T-helper 9 cell (primary cell): Measurements from ENCODE around the gene ZNF175.

Experiments used
- DNase-seq: peaks from one replicate; pipeline ENCODE4 v3.0.0-alpha.2; 2020
- total RNA-seq, 2 donors: gene quantifications; one replicate each; lab custom pipeline; 2026; lab: John Stamatoyannopoulos, UW

Gene ZNF175
- total RNA-seq = 2.4 to 19.7 reads per million in 2 donors

DNA sequence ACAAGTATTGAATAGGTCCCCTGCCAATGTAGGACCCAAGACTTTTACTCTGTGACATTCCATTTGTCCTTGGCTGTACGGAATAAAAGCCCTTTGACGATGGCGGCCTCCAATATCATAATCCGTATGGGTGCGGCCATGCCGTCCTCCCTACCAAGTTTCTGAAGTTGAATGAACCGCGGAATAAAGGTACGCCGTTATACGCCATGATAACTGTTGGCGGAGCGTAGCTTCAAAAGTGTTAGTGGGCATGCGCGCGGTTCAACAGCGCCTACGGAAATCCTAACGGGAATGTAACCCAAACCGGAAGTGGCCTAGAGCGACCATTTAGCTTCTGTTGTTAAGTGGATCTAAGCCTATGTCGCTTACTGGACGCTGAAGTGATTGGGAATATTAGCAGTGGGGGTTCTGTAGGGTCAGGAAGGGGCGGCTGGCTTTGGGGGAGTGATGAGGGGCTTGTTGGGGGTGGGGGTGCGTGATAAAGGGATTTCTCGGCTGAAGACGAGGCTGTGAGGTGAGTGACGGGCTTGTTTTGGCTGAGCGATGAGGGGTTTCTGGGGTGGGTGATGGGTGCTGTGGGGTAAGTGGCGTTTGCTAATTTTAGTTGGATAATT lies at the start of gene ZNF175:
TSS of gene ZNF175 (plus strand) at position 322 of the 614 bp plus-strand sequence. CDS start 2,047 bp downstream, outside the sequence.
- DNase-seq = peak; percentile 65

GRCh38 chr19:51521357-51521756 lies 49.7 kb upstream of the ZNF175 start:
- DNase-seq = no peak

GRCh38 chr19:51521781-51522180 lies 49.3 kb upstream of the ZNF175 start:
- no peak for DNase-seq

- DNase-seq = no peak
Measured at GRCh38 chr19:51524666-51525264, 46.3 kb upstream of the ZNF175 start.

DNA sequence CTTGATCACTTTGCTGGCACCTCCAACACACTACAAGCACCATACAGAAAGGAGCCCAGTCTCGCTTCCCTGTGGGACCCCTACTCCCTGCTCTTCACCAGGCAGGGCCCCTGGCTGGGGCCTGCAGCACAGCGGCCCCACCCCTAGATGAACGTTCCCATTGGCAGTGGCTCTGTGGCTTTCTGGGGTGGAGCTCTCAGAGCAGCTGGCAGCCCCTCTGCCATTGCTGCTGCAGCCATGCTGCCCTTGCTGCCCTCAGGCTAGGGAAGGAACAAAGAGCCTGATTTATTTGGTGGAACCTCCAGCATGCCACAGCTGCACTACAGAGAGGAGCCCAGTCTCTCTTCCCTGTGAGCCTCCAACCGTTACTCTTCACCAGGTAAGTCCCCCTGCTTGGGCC lies 45.4 kb upstream of the ZNF175 start:
- no peak for DNase-seq

DNA sequence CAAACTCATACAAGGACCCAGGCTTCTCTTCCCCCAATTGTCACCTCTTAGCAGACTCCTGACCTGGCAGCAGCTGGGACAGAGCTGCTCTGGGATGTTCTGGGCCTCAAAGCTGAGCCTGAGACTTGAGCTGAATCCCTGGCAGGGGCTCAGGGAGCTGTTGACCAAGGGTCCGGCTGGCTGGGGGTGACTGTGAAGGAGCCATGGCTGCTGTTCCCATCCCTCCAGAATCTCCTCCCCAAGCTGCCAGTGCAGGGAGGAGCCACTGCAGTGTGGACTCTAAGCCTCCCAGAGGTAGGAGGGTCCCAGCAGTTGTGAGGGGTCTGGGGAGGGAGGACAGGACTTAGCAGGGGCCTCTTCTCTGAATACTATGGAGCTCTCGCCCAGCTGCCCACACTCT lies 41.8 kb upstream of the ZNF175 start:
- no peak for DNase-seq

DNA sequence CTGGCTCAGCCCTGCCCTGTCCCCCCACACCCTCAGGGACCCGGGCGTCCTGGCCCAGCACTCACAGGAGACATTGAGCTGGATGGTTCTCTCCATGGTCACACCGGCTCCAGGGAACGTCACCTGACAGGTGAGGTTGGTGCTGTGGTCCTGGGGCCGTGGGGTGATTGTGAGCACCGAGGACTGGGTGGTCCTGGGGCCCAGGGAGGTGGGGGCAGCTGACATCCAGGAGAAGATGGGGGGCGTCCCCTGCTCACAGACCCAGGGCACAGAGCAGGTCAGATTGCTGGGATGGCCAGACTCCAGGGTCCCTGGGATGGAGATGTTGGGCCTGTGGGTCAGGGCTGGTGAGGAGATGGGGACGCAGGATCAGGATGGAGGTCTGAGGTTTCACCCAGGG lies 40.5 kb upstream of the ZNF175 start:
- DNase-seq = no peak

DNA sequence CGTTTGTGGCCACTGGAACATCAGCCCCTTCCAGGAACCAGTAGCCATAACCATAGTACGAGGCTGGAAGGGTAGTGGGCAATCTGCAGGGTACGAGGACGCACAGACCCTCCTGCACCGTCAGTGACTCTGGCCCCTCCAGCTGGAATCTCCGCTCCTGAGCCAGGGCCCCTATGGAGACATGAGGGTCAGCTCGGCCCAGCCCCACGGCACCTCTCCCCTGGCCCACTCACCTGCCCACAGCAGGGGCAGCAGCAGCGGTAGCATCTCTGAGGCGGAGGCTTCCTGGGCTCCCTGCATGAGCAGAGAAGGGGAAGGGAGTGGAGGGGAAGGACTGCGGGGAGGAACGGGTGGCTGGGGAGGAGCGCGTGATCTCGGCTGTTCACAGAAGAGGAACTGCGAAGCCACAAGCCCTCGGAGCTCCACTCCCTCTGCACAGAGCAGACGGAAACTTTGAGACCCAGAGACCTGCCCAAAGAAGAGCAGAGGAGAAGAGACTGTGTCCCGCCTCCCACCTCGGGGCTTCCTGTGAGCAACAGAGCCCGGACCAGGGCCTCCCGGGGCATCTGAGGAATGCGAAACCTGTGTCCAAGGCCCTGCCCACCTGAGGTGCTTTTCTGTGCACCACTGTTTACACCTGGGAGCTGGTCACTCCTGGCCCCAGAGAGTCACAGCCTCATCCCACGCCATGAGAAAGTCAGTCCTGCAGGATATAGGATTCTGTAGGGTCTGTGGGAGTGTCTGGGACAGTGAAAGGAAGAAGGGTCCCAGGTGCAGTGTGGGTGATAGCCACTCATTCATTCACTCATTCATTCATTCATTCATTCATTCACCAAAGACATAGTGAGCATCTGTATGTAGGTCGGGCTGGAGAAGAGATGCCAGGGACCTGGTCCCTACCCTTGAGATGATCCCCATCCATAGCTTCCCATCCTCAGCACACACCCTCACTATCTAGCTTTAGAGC lies 39.5 kb upstream of the ZNF175 start, which contains the start of gene SIGLEC6:
TSS of gene SIGLEC6 (minus strand) at position 322 of the 967 bp plus-strand sequence. CDS start at position 300, 22 bp downstream.
- DNase-seq = no peak

GRCh38 chr19:51535535-51535934 lies 35.5 kb upstream of the ZNF175 start:
- no peak for DNase-seq

GRCh38 chr19:51539821-51540366 lies 31.2 kb upstream of the ZNF175 start:
- DNase-seq = no peak

DNA sequence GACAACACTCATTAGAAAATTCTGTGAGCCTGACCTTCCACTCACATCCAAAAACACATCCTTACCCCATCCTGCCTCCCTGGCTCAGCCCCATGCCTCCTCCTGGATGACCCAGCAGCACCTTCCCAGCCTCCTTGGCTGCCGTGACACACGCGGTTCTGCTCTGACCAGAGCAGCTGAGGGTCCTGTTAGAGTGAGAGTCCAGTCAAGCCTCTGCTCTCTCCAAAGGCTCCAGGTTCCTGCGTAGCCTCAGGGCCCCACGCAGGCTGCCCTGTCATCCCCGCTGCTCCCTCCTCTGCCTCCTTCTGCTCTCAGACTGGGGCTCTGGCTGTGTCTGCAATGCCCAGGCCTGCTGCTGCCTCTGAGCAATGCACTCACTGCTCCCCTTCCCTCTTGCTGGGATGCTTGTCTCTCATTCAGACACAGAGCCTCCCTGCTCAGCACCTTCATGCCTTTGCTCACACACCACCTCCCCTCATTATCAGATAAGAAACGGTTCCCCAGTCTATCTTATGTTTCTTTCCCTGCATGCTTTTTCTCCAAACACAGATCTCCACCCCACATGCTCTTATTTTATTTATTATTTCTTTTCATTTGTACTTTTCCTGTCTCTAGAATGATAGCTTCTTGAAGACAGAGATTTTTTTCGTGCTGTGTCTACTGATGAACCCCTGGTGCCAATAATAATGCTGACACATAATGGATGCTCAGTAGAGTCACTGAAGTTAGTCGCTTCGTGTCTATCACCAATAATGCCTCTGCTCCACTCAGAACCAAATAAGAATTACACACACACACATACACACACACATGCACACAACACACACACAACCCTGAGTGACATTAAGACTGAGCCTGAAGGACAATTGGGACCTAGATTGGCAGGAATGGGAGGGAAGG lies 29.4 kb upstream of the ZNF175 start:
- DNase-seq = no peak

- no peak for DNase-seq
Measured at GRCh38 chr19:51542699-51543098, 28.4 kb upstream of the ZNF175 start.

- DNase-seq = no peak
Measured at GRCh38 chr19:51544038-51544437, 27.0 kb upstream of the ZNF175 start.

DNA sequence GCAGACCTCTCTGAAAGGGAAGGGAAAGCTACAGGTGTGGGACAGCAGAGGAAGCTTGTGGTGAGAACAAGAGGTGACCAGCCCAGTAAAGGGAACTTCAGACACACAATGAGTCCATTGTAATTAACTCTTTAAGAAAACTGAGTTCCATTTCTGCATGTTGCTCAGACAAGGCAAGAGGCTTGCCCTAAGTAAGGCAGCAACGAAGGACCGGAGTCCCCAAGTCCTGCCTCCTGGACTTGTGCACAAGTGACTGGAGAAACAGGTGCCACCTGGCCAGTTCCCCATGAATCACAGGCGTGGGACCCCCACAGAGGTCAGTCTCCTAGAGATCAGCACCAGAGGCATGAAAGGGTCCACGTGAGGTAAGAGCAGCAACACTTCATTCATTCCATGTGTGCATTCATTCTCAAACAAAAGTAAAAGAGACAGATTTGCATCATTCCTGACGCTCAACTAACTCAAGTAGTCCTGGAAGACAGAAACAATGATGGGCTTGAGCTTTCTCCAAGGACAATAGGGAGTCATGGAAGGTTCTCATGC lies 24.9 kb upstream of the ZNF175 start:
- DNase-seq = no peak

DNA sequence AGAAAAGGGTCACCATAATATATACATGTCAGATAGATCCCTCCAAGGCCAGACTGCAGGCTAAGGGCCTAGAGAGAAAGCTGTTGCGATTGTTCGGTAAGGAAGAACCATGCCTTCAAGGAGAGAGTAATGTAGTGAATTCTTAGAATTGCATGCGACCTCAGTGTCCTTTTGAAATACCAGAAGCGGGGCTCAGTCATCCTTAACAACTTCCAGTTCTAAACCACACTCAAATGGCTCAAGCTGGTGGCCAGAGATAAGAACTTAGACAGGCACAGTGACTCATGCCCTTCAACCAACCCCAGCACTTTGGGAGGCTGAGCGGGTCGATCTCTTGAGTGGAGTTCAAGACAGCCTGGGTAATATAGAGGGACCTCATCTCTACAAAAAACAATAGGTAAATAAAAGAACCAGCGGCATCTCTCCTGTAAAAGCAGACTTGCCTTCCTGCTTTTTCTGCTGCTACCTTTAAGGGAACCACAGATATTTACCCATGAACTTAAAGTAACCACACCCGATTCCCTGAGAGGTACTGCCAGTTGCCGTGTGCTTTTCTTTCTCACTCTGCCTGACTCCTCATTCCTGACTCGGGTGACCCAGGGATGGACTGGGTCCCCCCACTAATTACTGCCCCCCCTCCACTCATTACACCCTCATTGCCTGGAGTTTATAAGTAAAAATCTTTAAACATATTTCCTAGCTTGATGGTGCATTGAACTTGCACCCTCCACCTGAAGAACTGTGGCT lies 24.3 kb upstream of the ZNF175 start:
- no peak for DNase-seq

GRCh38 chr19:51547397-51548212 lies 23.5 kb upstream of the ZNF175 start:
- no peak for DNase-seq

- no peak for DNase-seq
Measured at GRCh38 chr19:51548213-51548651, 22.9 kb upstream of the ZNF175 start.

DNA sequence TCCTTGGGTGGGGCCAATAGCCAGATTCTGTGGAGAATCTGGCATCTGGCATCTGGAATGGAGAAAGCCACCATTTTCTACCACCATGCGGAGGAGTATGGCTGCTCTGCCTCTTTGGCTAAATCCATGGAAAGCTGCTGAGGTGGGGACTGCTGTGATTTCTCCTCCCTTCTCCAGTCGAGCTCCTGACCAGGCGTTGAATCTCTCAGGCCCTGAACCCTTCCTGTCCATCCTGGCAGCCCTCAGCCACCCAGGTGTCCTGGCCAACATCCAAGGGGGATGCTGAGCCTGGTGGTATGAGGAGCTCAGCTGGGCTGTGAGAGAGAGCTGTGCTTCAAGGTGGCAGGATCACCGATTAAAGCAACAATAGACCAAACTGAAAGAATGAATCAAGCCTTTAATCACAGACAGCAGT lies 22.2 kb upstream of the ZNF175 start:
- no peak for DNase-seq

DNA sequence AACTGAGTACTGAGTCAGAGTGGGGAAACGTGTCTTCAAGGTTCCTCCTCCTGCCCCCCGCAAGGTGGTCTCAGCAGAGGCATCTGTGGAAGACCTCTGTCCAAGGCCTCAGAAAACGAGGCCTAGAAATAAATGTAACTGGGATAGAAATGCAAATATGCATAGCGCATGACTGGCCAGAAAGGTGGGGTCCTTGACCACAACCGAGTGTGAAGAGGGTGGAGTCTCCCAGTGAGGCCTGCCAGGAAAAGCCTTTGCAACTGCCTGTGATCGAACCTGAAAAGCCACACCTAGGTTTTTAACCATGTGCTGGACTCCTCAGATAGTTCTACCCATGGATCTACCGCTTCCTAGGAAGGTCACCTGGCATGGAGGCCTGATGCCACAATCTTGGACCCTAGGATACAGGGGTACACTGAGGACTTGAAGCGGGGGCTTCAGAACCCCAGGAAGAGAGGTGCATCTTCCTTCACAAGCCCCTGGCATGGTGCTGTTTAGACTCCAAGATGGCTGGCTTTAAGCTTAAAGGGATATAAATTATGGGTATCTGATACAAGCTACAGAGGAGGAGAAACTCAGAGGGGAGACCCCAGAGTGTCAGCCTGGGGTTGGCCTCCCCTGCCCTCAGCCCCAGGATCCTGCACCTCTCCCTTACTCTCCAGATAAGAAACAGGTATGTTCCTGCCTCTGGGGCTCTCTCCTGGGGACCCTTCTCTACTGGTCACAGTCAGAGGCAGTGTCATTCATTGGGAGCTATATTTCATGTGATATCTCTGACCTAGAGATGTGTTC lies 21.4 kb upstream of the ZNF175 start:
- no peak for DNase-seq
